ENCODE data around the gene CPA5. TPM values are rescaled to one million over a fixed set of nuclear protein-coding genes. Genes with fewer than 3 reads are reported as not detected.

Gene CPA5
- total and polyA plus RNA-seq, 9 of the 15 experiments (the other 6 are each of a cell fraction or from before 2014, with no cell fraction given): 0.13 to 2.4 (median 0.91) TPM

GRCh38 chr7:130342701-130343380 is 1.8 kb upstream of the CPA5 start (continued):
- TF ChIP-seq AFF1 (IDR thresholded peaks at IDR 0.05; ENCODE audit: low read depth in 1 of 2, partially characterized antibody in 2 of 2) (no peak), NBN (IDR thresholded peaks at IDR 0.05; ENCODE audit: low read depth) (no peak), DIDO1 (tag; IDR thresholded peaks at IDR 0.05; ENCODE audit: low read depth) (no peak), U2AF2 (optimal IDR thresholded peaks at IDR 0.05; ENCODE audit: low read depth, low read length) (peak; percentile 51), PHF21A (IDR thresholded peaks at IDR 0.05; ENCODE audit: borderline replicate concordance, low read depth) (no peak)
- TF ChIP-seq, protein P1, sequence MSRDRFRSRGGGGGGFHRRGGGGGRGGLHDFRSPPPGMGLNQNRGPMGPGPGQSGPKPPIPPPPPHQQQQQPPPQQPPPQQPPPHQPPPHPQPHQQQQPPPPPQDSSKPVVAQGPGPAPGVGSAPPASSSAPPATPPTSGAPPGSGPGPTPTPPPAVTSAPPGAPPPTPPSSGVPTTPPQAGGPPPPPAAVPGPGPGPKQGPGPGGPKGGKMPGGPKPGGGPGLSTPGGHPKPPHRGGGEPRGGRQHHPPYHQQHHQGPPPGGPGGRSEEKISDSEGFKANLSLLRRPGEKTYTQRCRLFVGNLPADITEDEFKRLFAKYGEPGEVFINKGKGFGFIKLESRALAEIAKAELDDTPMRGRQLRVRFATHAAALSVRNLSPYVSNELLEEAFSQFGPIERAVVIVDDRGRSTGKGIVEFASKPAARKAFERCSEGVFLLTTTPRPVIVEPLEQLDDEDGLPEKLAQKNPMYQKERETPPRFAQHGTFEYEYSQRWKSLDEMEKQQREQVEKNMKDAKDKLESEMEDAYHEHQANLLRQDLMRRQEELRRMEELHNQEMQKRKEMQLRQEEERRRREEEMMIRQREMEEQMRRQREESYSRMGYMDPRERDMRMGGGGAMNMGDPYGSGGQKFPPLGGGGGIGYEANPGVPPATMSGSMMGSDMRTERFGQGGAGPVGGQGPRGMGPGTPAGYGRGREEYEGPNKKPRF (IDR thresholded peaks at IDR 0.05; ENCODE audit: low read depth, low read length): 0 out of 2 replicates have a peak, but pooled peaks have one; percentile 34

Data from K562 (cell line).